Activated naive CD8-positive, alpha-beta T cell treated with anti-CD3 and anti-CD28 coated beads for 36 hours (primary cell): ENCODE results near the gene THAP11. TPM values are rescaled to one million over a fixed set of nuclear protein-coding genes. Genes with fewer than 3 reads are reported as not detected.

Source experiments
- DNase-seq: peaks from one replicate; pipeline ENCODE4 v3.0.0; 2021
- H3K27ac Mint-ChIP-seq: one replicate; pipeline ENCODE4 v1.8.0; 2022; ENCODE audit warnings: mild to moderate bottlenecking, moderate library complexity, mixed read lengths
- H3K27me3 Mint-ChIP-seq: one replicate; pipeline ENCODE4 v1.8.0; 2022; ENCODE audit warnings: mild to moderate bottlenecking, mixed read lengths
- H3K36me3 Mint-ChIP-seq: one replicate; pipeline ENCODE4 v1.8.0; 2021; ENCODE audit warnings: mild to moderate bottlenecking, mixed read lengths
- H3K4me1 Mint-ChIP-seq: one replicate; pipeline ENCODE4 v1.8.0; 2021; ENCODE audit warnings: mixed read lengths
- H3K4me3 Mint-ChIP-seq: one replicate; pipeline ENCODE4 v1.8.0; 2022; ENCODE audit warnings: mild to moderate bottlenecking, moderate library complexity, mixed read lengths
- H3K9me3 Mint-ChIP-seq: one replicate; pipeline ENCODE4 v1.8.0; 2022; ENCODE audit warnings: mixed read lengths
- total RNA-seq, 2 experiments: library from RNA; stranded (reverse); gene quantifications; one replicate each; pipeline ENCODE4 v1.2.3, GENCODE V29; 2021

Gene THAP11
- total RNA-seq, 2 experiments from 2014 or later = 45.9 to 47.5 TPM

DNA sequence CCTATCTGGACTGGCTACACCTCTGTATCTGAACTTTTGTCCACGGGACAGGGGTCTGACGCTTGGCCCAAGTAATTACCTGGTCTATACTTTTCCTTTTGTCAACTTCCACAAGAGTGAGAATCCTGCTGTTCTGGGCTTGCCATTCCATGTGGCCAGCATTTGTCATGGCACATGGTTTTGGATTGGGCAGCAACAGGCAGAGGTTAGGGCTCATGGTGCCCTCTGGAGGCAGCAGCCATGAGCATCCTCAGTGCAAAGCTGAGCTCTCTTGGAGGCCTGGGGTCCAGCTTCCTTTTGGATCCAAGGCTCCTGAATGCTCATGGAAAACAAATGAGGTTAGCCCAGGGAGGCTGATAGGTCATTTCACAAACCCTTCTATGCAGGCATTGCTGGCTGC, 23.2 kb downstream of the THAP11 start:
- no peaks in the 10 kb centered on the region for H3K9me3 Mint-ChIP-seq
- H3K4me3 Mint-ChIP-seq = no peak overlapping the region
- H3K27ac Mint-ChIP-seq = no peak overlapping the region
- no peaks in the 10 kb centered on the region for H3K27me3 Mint-ChIP-seq
- DNase-seq = no peak
- peaks cover 5% of the 10 kb centered on the region for H3K4me1 Mint-ChIP-seq
- no peaks in the 10 kb centered on the region for H3K36me3 Mint-ChIP-seq

- H3K27me3 Mint-ChIP-seq = no peaks in the 10 kb centered on the region
- H3K9me3 Mint-ChIP-seq = no peaks in the 10 kb centered on the region
- H3K4me3 Mint-ChIP-seq = no peak overlapping the region
- no peaks in the 10 kb centered on the region for H3K36me3 Mint-ChIP-seq
- peaks cover 9% of the 10 kb centered on the region for H3K4me1 Mint-ChIP-seq
- H3K27ac Mint-ChIP-seq = no peak overlapping the region
- DNase-seq = no peak
Observed at GRCh38 chr16:67868290-67868689, 26.2 kb downstream of the THAP11 start.

DNA sequence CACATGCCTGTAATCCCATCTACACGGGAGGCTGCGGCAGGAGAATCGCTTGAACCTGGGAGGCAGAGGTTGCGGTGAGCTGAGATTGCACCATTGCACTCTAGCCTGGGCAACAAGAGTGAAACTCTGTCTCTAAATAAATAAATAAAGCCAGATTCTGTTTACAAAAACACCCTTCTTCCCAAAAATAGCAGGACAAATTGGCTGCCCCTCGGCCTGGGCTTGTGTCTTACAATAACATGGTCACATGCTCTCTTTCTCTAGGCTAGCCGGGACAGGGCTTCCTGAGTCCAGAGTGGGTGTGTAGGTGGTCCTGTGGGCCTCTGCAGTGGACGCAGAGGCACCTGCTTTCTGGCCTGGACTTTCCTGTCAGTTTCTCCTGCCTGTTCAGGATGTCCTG, 27.5 kb downstream of the THAP11 start:
- H3K9me3 Mint-ChIP-seq = no peaks in the 10 kb centered on the region
- H3K4me3 Mint-ChIP-seq = no peak overlapping the region
- DNase-seq = no peak
- peaks cover 6% of the 10 kb centered on the region for H3K36me3 Mint-ChIP-seq
- H3K27ac Mint-ChIP-seq = no peak overlapping the region
- H3K27me3 Mint-ChIP-seq = no peaks in the 10 kb centered on the region
- peaks cover 14% of the 10 kb centered on the region for H3K4me1 Mint-ChIP-seq

- H3K4me3 Mint-ChIP-seq = no peak overlapping the region
- H3K27ac Mint-ChIP-seq = no peak overlapping the region
- no peaks in the 10 kb centered on the region for H3K27me3 Mint-ChIP-seq
Observed at GRCh38 chr16:67871256-67871655, 29.1 kb downstream of the THAP11 start.

DNA sequence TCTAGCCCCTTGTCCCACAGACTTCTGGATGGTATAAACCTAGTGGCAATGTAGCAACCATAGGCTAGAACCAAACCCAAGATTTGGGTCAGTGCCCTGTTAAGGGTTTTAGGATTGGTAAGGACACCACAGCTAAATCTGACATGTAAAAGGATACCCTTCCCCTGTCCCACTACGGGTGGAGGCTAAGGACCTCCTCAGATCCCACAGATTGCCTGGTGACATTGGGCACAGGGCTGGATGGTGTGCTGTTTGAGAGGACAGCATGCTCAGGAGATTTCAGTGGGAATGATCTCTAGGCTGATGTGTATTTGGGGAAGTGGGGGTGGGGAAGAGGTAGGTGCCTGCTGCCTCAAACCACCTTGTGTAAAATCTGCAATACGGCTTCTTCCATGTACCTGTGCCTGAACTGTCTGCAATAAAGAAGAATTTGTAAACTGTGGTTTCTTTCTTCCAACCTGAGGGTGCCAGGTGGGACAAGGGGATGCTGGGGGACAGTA, 30.1 kb downstream of the THAP11 start:
- Mint-ChIP-seq H3K9me3 (no peaks in the 10 kb centered on the region), H3K4me1 (peaks cover 20% of the 10 kb centered on the region), H3K27ac (peak overlapping the region; percentile 81), H3K4me3 (peak overlapping the region; percentile 33), H3K36me3 (peaks cover 9% of the 10 kb centered on the region), H3K27me3 (no peaks in the 10 kb centered on the region)
- no peak for DNase-seq

More at GRCh38 chr16:67871256-67871655, 29.1 kb downstream of the THAP11 start:
- peaks cover 9% of the 10 kb centered on the region for H3K36me3 Mint-ChIP-seq
- DNase-seq = no peak
- no peaks in the 10 kb centered on the region for H3K9me3 Mint-ChIP-seq
- peaks cover 20% of the 10 kb centered on the region for H3K4me1 Mint-ChIP-seq

- no peaks in the 10 kb centered on the region for H3K27me3 Mint-ChIP-seq
- H3K27ac Mint-ChIP-seq = peak within 1 kb of the TSS; percentile 90
- H3K36me3 Mint-ChIP-seq = peaks cover 12% of the 10 kb centered on the region
- DNase-seq = peak; percentile 91
- no peaks in the 10 kb centered on the region for H3K9me3 Mint-ChIP-seq
- peaks cover 20% of the 10 kb centered on the region for H3K4me1 Mint-ChIP-seq
- H3K4me3 Mint-ChIP-seq = peak within 1 kb of the TSS; percentile 89
Observed at GRCh38 chr16:67872631-67873434, 30.7 kb downstream of the THAP11 start, which contains the start of gene EDC4. Gene EDC4 (plus strand): TSS chr16:67873052. CDS start chr16:67873262, 210 bp downstream.

- Mint-ChIP-seq H3K4me3 (peak overlapping the region; percentile 89), H3K4me1 (peaks cover 20% of the 10 kb centered on the region), H3K27ac (peak overlapping the region; percentile 90), H3K9me3 (no peaks in the 10 kb centered on the region), H3K36me3 (peaks cover 15% of the 10 kb centered on the region), H3K27me3 (no peaks in the 10 kb centered on the region)
- DNase-seq = no peak
Observed at GRCh38 chr16:67873435-67874370, 31.6 kb downstream of the THAP11 start.

DNA sequence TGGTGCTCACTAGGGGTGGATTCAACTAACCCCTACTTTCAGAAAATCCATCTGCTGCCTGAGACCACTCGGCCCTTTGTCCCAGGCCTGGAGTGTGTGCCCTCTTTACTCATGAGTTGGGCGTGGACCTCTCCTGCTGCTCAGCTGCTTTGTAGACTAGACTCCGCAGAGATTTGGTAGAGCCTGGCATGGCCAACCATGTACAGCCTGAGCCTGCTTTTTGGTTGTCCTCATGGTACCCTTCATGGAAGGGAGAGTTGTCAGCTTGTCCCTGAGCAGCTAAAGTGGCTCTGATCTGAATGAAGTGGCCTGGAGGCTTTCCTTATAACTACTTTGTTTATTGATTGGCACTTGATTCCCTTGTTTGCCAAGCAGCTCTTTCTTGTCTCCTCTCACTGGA, 32.3 kb downstream of the THAP11 start:
- H3K36me3 Mint-ChIP-seq = peaks cover 15% of the 10 kb centered on the region
- no peaks in the 10 kb centered on the region for H3K9me3 Mint-ChIP-seq
- no peak for DNase-seq
- peak overlapping the region; percentile 90 for H3K27ac Mint-ChIP-seq
- H3K4me3 Mint-ChIP-seq = peak overlapping the region; percentile 89
- H3K27me3 Mint-ChIP-seq = no peaks in the 10 kb centered on the region
- peaks cover 20% of the 10 kb centered on the region for H3K4me1 Mint-ChIP-seq

DNA sequence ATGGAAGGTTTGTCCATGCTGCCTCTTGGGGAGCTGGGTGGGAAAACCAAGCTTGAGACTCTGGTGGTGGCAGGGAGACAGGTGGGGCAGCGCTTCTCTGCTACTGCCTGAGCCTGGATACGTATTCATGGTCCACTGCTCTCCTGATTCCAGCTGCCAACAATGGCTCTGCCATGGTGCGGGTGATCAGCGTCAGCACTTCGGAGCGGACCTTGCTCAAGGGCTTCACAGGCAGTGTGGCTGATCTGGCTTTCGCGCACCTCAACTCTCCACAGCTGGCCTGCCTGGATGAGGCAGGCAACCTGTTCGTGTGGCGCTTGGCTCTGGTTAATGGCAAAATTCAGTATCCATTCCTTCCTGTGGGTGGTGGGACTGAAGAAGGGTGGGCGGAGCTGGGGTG, 34.9 kb downstream of the THAP11 start:
- DNase-seq = no peak
- H3K4me1 Mint-ChIP-seq = peaks cover 20% of the 10 kb centered on the region
- no peaks in the 10 kb centered on the region for H3K9me3 Mint-ChIP-seq
- no peak overlapping the region for H3K27ac Mint-ChIP-seq
- H3K36me3 Mint-ChIP-seq = peaks cover 18% of the 10 kb centered on the region
- no peaks in the 10 kb centered on the region for H3K27me3 Mint-ChIP-seq
- no peak overlapping the region for H3K4me3 Mint-ChIP-seq

DNA sequence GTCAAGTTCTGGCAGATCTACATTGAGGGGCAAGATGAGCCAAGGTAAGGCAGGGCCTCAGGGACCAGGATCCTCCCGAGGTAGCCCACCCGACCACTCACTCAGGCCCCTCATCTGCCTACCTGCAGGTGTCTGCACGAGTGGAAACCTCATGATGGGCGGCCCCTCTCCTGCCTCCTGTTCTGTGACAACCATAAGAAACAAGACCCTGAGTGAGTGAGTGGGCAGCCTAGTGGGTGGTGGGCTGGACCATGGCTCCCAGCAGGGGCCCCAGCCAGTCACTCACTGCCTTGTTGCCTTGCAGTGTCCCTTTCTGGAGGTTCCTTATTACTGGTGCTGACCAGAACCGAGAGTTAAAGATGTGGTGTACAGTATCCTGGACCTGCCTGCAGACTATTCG, 36.1 kb downstream of the THAP11 start:
- Mint-ChIP-seq H3K27ac (no peak overlapping the region), H3K36me3 (peaks cover 19% of the 10 kb centered on the region), H3K4me1 (peaks cover 16% of the 10 kb centered on the region), H3K4me3 (no peak overlapping the region), H3K27me3 (no peaks in the 10 kb centered on the region), H3K9me3 (no peaks in the 10 kb centered on the region)
- no peak for DNase-seq

GRCh38 chr16:67878846-67879245, 36.7 kb downstream of the THAP11 start:
- no peak for DNase-seq
- Mint-ChIP-seq H3K4me1 (peaks cover 16% of the 10 kb centered on the region), H3K27ac (no peak overlapping the region), H3K27me3 (no peaks in the 10 kb centered on the region), H3K4me3 (no peak overlapping the region), H3K36me3 (peaks cover 23% of the 10 kb centered on the region), H3K9me3 (no peaks in the 10 kb centered on the region)

- no peak for DNase-seq
- no peak overlapping the region for H3K4me3 Mint-ChIP-seq
- no peaks in the 10 kb centered on the region for H3K27me3 Mint-ChIP-seq
- H3K9me3 Mint-ChIP-seq = no peaks in the 10 kb centered on the region
- H3K27ac Mint-ChIP-seq = no peak overlapping the region
- H3K36me3 Mint-ChIP-seq = peaks cover 21% of the 10 kb centered on the region
- H3K4me1 Mint-ChIP-seq = peaks cover 10% of the 10 kb centered on the region
Observed at GRCh38 chr16:67879462-67879861, 37.3 kb downstream of the THAP11 start.

DNA sequence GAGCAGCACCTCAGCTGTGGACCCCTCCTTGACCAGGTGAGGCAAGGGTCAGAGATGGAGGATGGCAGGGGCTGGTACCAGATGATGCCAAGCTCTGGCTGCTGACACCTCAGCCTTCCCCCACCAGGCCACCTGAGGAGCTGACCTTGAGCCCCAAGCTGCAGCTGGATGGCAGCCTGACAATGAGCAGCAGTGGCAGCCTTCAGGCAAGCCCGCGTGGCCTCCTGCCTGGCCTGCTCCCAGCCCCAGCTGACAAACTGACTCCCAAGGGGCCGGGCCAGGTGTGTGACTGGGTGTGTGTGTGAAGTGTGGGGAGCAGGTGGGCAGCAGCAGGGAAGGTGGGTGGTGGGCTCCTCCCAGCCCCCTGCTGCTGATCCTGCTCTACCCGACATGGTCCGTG, 37.8 kb downstream of the THAP11 start:
- Mint-ChIP-seq H3K27ac (no peak overlapping the region), H3K27me3 (no peaks in the 10 kb centered on the region), H3K9me3 (no peaks in the 10 kb centered on the region), H3K4me3 (no peak overlapping the region), H3K36me3 (peaks cover 23% of the 10 kb centered on the region), H3K4me1 (peaks cover 8% of the 10 kb centered on the region)
- DNase-seq = no peak

DNA sequence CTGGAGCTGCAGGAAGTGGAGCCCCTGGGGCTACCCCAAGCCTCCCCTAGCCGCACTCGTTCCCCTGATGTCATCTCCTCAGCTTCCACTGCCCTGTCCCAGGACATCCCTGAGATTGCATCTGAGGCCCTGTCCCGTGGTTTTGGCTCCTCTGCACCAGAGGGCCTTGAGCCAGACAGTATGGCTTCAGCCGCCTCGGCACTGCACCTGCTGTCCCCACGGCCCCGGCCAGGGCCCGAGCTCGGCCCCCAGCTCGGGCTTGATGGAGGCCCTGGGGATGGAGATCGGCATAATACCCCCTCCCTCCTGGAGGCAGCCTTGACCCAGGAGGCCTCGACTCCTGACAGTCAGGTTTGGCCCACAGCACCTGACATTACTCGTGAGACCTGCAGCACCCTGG, 38.5 kb downstream of the THAP11 start:
- Mint-ChIP-seq H3K27me3 (no peaks in the 10 kb centered on the region), H3K9me3 (no peaks in the 10 kb centered on the region), H3K36me3 (peaks cover 20% of the 10 kb centered on the region), H3K27ac (no peak overlapping the region), H3K4me1 (peaks cover 1% of the 10 kb centered on the region), H3K4me3 (no peak overlapping the region)
- no peak for DNase-seq

DNA sequence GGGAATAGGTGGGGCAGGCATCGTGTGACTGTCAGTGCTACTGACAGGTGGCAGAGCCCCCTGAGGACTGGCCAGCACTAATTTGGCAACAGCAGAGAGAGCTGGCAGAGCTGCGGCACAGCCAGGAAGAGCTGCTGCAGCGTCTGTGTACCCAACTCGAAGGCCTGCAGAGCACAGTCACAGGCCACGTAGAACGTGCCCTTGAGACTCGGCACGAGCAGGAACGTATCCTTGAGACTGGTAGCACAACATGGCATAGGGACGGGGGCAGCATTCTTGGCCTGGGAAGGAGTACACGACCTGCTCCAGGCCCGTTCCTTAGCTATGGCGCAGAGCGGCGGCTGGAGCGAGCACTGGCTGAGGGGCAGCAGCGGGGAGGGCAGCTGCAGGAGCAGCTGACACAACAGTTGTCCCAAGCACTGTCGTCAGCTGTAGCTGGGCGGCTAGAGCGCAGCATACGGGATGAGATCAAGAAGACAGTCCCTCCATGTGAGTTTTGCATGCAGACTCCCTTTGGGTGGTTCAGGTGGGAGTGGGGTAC, 39.6 kb downstream of the THAP11 start:
- no peak overlapping the region for H3K4me3 Mint-ChIP-seq
- H3K27ac Mint-ChIP-seq = no peak overlapping the region
- no peaks in the 10 kb centered on the region for H3K9me3 Mint-ChIP-seq
- H3K36me3 Mint-ChIP-seq = peaks cover 20% of the 10 kb centered on the region
- no peaks in the 10 kb centered on the region for H3K27me3 Mint-ChIP-seq
- no peaks in the 10 kb centered on the region for H3K4me1 Mint-ChIP-seq
- no peak for DNase-seq
